ENCODE results near the gene NRG3.

The NRG3 gene

GRCh38 chr10:82452676-82453075 lies 577.7 kb downstream of the NRG3 start:
- no CpG with 5 or more reads among the region's 1 CpG for WGBS, 2 experiments (ENCODE audit: insufficient coverage in 2 of 2)
- H3K4me3 ChIP-seq (ENCODE audit: extremely low read depth, insufficient read depth, low read length, poor library complexity, severe bottlenecking) = no peak overlapping the region
- no peaks in the 10 kb centered on the region for H3K4me1 ChIP-seq (ENCODE audit: control insufficient read depth, insufficient read depth, low read length, poor library complexity, severe bottlenecking)
- H3K36me3 ChIP-seq (ENCODE audit: control insufficient read depth, insufficient read depth, low read length) = no peaks in the 10 kb centered on the region
- H3K27ac ChIP-seq (ENCODE audit: low read depth, low read length, severe bottlenecking) = no peak overlapping the region
- H3K9me3 ChIP-seq (ENCODE audit: control insufficient read depth, low read length) = no peaks in the 10 kb centered on the region

GRCh38 chr10:82453678-82454293 lies 578.8 kb downstream of the NRG3 start:
- Histone ChIP-seq H3K9me3 (ENCODE audit: control insufficient read depth, low read length) (no peaks in the 10 kb centered on the region), H3K4me1 (ENCODE audit: control insufficient read depth, insufficient read depth, low read length, poor library complexity, severe bottlenecking) (no peaks in the 10 kb centered on the region), H3K4me3 (ENCODE audit: extremely low read depth, insufficient read depth, low read length, poor library complexity, severe bottlenecking) (no peak overlapping the region), H3K27ac (ENCODE audit: low read depth, low read length, severe bottlenecking) (no peak overlapping the region), H3K36me3 (ENCODE audit: control insufficient read depth, insufficient read depth, low read length) (no peaks in the 10 kb centered on the region)
- WGBS, 2 experiments (ENCODE audit: insufficient coverage in 2 of 2) = no CpG with 5 or more reads among the region's 2 CpGs

GRCh38 chr10:82462910-82463551 lies 588.0 kb downstream of the NRG3 start:
- H3K4me1 ChIP-seq (ENCODE audit: control insufficient read depth, insufficient read depth, low read length, poor library complexity, severe bottlenecking) = no peaks in the 10 kb centered on the region
- H3K4me3 ChIP-seq (ENCODE audit: extremely low read depth, insufficient read depth, low read length, poor library complexity, severe bottlenecking) = no peak overlapping the region
- whole genome bisulfite sequencing, 2 experiments (ENCODE audit: insufficient coverage in 2 of 2) = 80 to 94% methylated on average over 1 to 2 of the region's 4 CpGs

GRCh38 chr10:82463614-82464013 lies 588.6 kb downstream of the NRG3 start:
- Histone ChIP-seq H3K27ac (ENCODE audit: low read depth, low read length, severe bottlenecking) (no peak overlapping the region), H3K9me3 (ENCODE audit: control insufficient read depth, low read length) (no peaks in the 10 kb centered on the region), H3K36me3 (ENCODE audit: control insufficient read depth, insufficient read depth, low read length) (no peaks in the 10 kb centered on the region), H3K4me1 (ENCODE audit: control insufficient read depth, insufficient read depth, low read length, poor library complexity, severe bottlenecking) (no peaks in the 10 kb centered on the region), H3K4me3 (ENCODE audit: extremely low read depth, insufficient read depth, low read length, poor library complexity, severe bottlenecking) (no peak overlapping the region)
- 88 to 100% methylated on average over 1 of the region's 1 CpG for whole genome bisulfite sequencing, 2 experiments (ENCODE audit: insufficient coverage in 2 of 2)

More at GRCh38 chr10:82462910-82463551, 588.0 kb downstream of the NRG3 start:
- Histone ChIP-seq H3K27ac (ENCODE audit: low read depth, low read length, severe bottlenecking) (no peak overlapping the region), H3K36me3 (ENCODE audit: control insufficient read depth, insufficient read depth, low read length) (no peaks in the 10 kb centered on the region), H3K9me3 (ENCODE audit: control insufficient read depth, low read length) (no peaks in the 10 kb centered on the region)

- no peak overlapping the region for H3K27ac ChIP-seq (ENCODE audit: low read depth, low read length, severe bottlenecking)
- H3K9me3 ChIP-seq (ENCODE audit: control insufficient read depth, low read length) = no peaks in the 10 kb centered on the region
- no peaks in the 10 kb centered on the region for H3K4me1 ChIP-seq (ENCODE audit: control insufficient read depth, insufficient read depth, low read length, poor library complexity, severe bottlenecking)
- H3K4me3 ChIP-seq (ENCODE audit: extremely low read depth, insufficient read depth, low read length, poor library complexity, severe bottlenecking) = no peak overlapping the region
- H3K36me3 ChIP-seq (ENCODE audit: control insufficient read depth, insufficient read depth, low read length) = no peaks in the 10 kb centered on the region
- WGBS, 2 experiments (ENCODE audit: insufficient coverage in 2 of 2) = 79 to 100% methylated on average over 3 to 5 of the region's 6 CpGs
Measured at GRCh38 chr10:82464191-82464818, 589.3 kb downstream of the NRG3 start.

- no peak overlapping the region for H3K27ac ChIP-seq (ENCODE audit: low read depth, low read length, severe bottlenecking)
- WGBS, 2 experiments (ENCODE audit: insufficient coverage in 2 of 2) = 85 to 86% methylated on average over 5 of the region's 5 CpGs
Measured at GRCh38 chr10:82464966-82465365, 590.0 kb downstream of the NRG3 start.

GRCh38 chr10:82468453-82468852 lies 593.5 kb downstream of the NRG3 start:
- no peaks in the 10 kb centered on the region for H3K36me3 ChIP-seq (ENCODE audit: control insufficient read depth, insufficient read depth, low read length)
- H3K4me1 ChIP-seq (ENCODE audit: control insufficient read depth, insufficient read depth, low read length, poor library complexity, severe bottlenecking) = no peaks in the 10 kb centered on the region
- H3K9me3 ChIP-seq (ENCODE audit: control insufficient read depth, low read length) = no peaks in the 10 kb centered on the region
- no peak overlapping the region for H3K27ac ChIP-seq (ENCODE audit: low read depth, low read length, severe bottlenecking)
- no peak overlapping the region for H3K4me3 ChIP-seq (ENCODE audit: extremely low read depth, insufficient read depth, low read length, poor library complexity, severe bottlenecking)
- 83 to 100% methylated on average over 1 of the region's 1 CpG for WGBS, 2 experiments (ENCODE audit: insufficient coverage in 2 of 2)

More at GRCh38 chr10:82464966-82465365, 590.0 kb downstream of the NRG3 start:
- no peak overlapping the region for H3K4me3 ChIP-seq (ENCODE audit: extremely low read depth, insufficient read depth, low read length, poor library complexity, severe bottlenecking)
- H3K36me3 ChIP-seq (ENCODE audit: control insufficient read depth, insufficient read depth, low read length) = no peaks in the 10 kb centered on the region
- H3K9me3 ChIP-seq (ENCODE audit: control insufficient read depth, low read length) = no peaks in the 10 kb centered on the region
- no peaks in the 10 kb centered on the region for H3K4me1 ChIP-seq (ENCODE audit: control insufficient read depth, insufficient read depth, low read length, poor library complexity, severe bottlenecking)

GRCh38 chr10:82472406-82473335 lies 597.7 kb downstream of the NRG3 start:
- no peaks in the 10 kb centered on the region for H3K4me1 ChIP-seq (ENCODE audit: control insufficient read depth, insufficient read depth, low read length, poor library complexity, severe bottlenecking)
- H3K27ac ChIP-seq (ENCODE audit: low read depth, low read length, severe bottlenecking) = no peak overlapping the region
- no peak overlapping the region for H3K4me3 ChIP-seq (ENCODE audit: extremely low read depth, insufficient read depth, low read length, poor library complexity, severe bottlenecking)

GRCh38 chr10:82477776-82478175 lies 602.8 kb downstream of the NRG3 start:
- no peak overlapping the region for H3K4me3 ChIP-seq (ENCODE audit: extremely low read depth, insufficient read depth, low read length, poor library complexity, severe bottlenecking)

More at GRCh38 chr10:82472406-82473335, 597.7 kb downstream of the NRG3 start:
- no peaks in the 10 kb centered on the region for H3K9me3 ChIP-seq (ENCODE audit: control insufficient read depth, low read length)
- WGBS, 2 experiments (ENCODE audit: insufficient coverage in 2 of 2) = 85 to 98% methylated on average over 5 of the region's 5 CpGs
- H3K36me3 ChIP-seq (ENCODE audit: control insufficient read depth, insufficient read depth, low read length) = no peaks in the 10 kb centered on the region

GRCh38 chr10:82492647-82493046 lies 617.7 kb downstream of the NRG3 start:
- no peak overlapping the region for H3K27ac ChIP-seq (ENCODE audit: low read depth, low read length, severe bottlenecking)
- no peaks in the 10 kb centered on the region for H3K4me1 ChIP-seq (ENCODE audit: control insufficient read depth, insufficient read depth, low read length, poor library complexity, severe bottlenecking)
- no peaks in the 10 kb centered on the region for H3K36me3 ChIP-seq (ENCODE audit: control insufficient read depth, insufficient read depth, low read length)
- no peak overlapping the region for H3K4me3 ChIP-seq (ENCODE audit: extremely low read depth, insufficient read depth, low read length, poor library complexity, severe bottlenecking)
- WGBS, 2 experiments (ENCODE audit: insufficient coverage in 2 of 2) = 81% methylated on average over 2 of the region's 2 CpGs; no CpG with 5 or more reads in 1 of the 2 experiments
- no peaks in the 10 kb centered on the region for H3K9me3 ChIP-seq (ENCODE audit: control insufficient read depth, low read length)

More at GRCh38 chr10:82477776-82478175, 602.8 kb downstream of the NRG3 start:
- Histone ChIP-seq H3K27ac (ENCODE audit: low read depth, low read length, severe bottlenecking) (no peak overlapping the region), H3K36me3 (ENCODE audit: control insufficient read depth, insufficient read depth, low read length) (no peaks in the 10 kb centered on the region), H3K4me1 (ENCODE audit: control insufficient read depth, insufficient read depth, low read length, poor library complexity, severe bottlenecking) (no peaks in the 10 kb centered on the region), H3K9me3 (ENCODE audit: control insufficient read depth, low read length) (no peaks in the 10 kb centered on the region)
- 94 to 100% methylated on average over 1 to 2 of the region's 4 CpGs for WGBS, 2 experiments (ENCODE audit: insufficient coverage in 2 of 2)
